Activated CD4-positive, alpha-beta memory T cell treated with anti-CD3 and anti-CD28 coated beads, Interleukin-2, amount 10 ng/mL, durations not matched to agents 7 days and 5 days (primary cell): Measurements from ENCODE around the gene EIF4ENIF1. TPM values are rescaled to one million over a fixed set of nuclear protein-coding genes. Genes with fewer than 3 reads are reported as not detected.
"Not testable (repeated sequence)": the region's sequence is repeated elsewhere in the genome, so short reads cannot be mapped to it uniquely, and the experiment has no call there.

Experiments
- CTCF ChIA-PET: fragments of 350-600 bp; sonication (Branson Sonifier 250); formaldehyde crosslinking; loops from one replicate; lab custom pipeline; 2021; ENCODE audit warnings: antibody characterized with exemption, inconsistent platforms; lab: Charles Lee
- POLR2A ChIA-PET: fragments of 350-600 bp; sonication (Branson Sonifier 250); formaldehyde crosslinking; loops from one replicate; lab custom pipeline; 2021; ENCODE audit warnings: antibody characterized with exemption; lab: Charles Lee
- DNase-seq: peaks from one replicate; pipeline ENCODE4 v3.0.0-alpha.2; 2020
- H3K27ac Mint-ChIP-seq: one replicate; pipeline ENCODE4 v1.8.0; 2021; ENCODE audit warnings: mild to moderate bottlenecking, mixed read lengths
- H3K27me3 Mint-ChIP-seq: one replicate; pipeline ENCODE4 v1.8.0; 2021; ENCODE audit warnings: mixed read lengths
- H3K36me3 Mint-ChIP-seq: one replicate; pipeline ENCODE4 v1.8.0; 2021; ENCODE audit warnings: low read depth, mixed read lengths
- H3K4me1 Mint-ChIP-seq: one replicate; pipeline ENCODE4 v1.8.0; 2021; ENCODE audit warnings: mixed read lengths
- H3K4me3 Mint-ChIP-seq: one replicate; pipeline ENCODE4 v1.8.0; 2021; ENCODE audit warnings: mild to moderate bottlenecking, mixed read lengths
- H3K9me3 Mint-ChIP-seq: one replicate; pipeline ENCODE4 v1.8.0; 2021; ENCODE audit warnings: mixed read lengths
- total RNA-seq, 2 experiments: library from RNA; stranded (reverse); gene quantifications; one replicate each; pipeline ENCODE4 v1.2.3, GENCODE V29; 2021

EIF4ENIF1 gene
- total RNA-seq, 2 experiments from 2014 or later, result 35.6 to 37.8 TPM

GRCh38 chr22:31504282-31504681, 14.6 kb upstream of the EIF4ENIF1 start:
- no peaks in the 10 kb centered on the region for H3K27me3 Mint-ChIP-seq
- H3K4me3 Mint-ChIP-seq, result no peak overlapping the region
- DNase-seq, result no peak
- H3K4me1 Mint-ChIP-seq, result peaks cover 39% of the 10 kb centered on the region
- peaks cover 58% of the 10 kb centered on the region for H3K36me3 Mint-ChIP-seq
- peaks cover 14% of the 10 kb centered on the region for H3K9me3 Mint-ChIP-seq
- ChIA-PET POLR2A (no interaction called here), CTCF (no interaction called here)
- no peak overlapping the region for H3K27ac Mint-ChIP-seq

GRCh38 chr22:31503211-31503964, 13.7 kb upstream of the EIF4ENIF1 start:
- ChIA-PET POLR2A (no interaction called here), CTCF (interaction anchor here (0.7 kb wide), 1 partner anchor 131 kb away, joined by 3 read pairs; no protein-coding TSS in a partner anchor)
- Mint-ChIP-seq H3K27ac (no peak overlapping the region), H3K9me3 (peaks cover 14% of the 10 kb centered on the region), H3K27me3 (no peaks in the 10 kb centered on the region), H3K4me3 (no peak overlapping the region), H3K36me3 (peaks cover 58% of the 10 kb centered on the region), H3K4me1 (peaks cover 45% of the 10 kb centered on the region)
- no peak for DNase-seq

GRCh38 chr22:31501738-31502137, 12.1 kb upstream of the EIF4ENIF1 start:
- Mint-ChIP-seq H3K27me3 (no peaks in the 10 kb centered on the region), H3K36me3 (peaks cover 56% of the 10 kb centered on the region), H3K4me3 (no peak overlapping the region), H3K27ac (no peak overlapping the region), H3K9me3 (peaks cover 5% of the 10 kb centered on the region), H3K4me1 (peaks cover 48% of the 10 kb centered on the region)
- POLR2A ChIA-PET, result no interaction called here
- DNase-seq, result no peak
- CTCF ChIA-PET, result no interaction called here

- peak overlapping the region; percentile 89 for H3K4me3 Mint-ChIP-seq
- H3K36me3 Mint-ChIP-seq, result peaks cover 29% of the 10 kb centered on the region
- DNase-seq, result no peak
- peaks cover 44% of the 10 kb centered on the region for H3K4me1 Mint-ChIP-seq
- peak overlapping the region; percentile 99 for H3K27ac Mint-ChIP-seq
- ChIA-PET POLR2A (interaction anchor here (1.0 to 2.0 kb wide), 2 partner anchors 9 to 40 kb away, joined by 6 to 9 read pairs; no protein-coding TSS in a partner anchor), CTCF (no interaction called here)
- H3K9me3 Mint-ChIP-seq, result no peaks in the 10 kb centered on the region
- H3K27me3 Mint-ChIP-seq, result no peaks in the 10 kb centered on the region
Measured at GRCh38 chr22:31497148-31497938, 7.7 kb upstream of the EIF4ENIF1 start.

- peaks cover 44% of the 10 kb centered on the region for H3K4me1 Mint-ChIP-seq
- H3K9me3 Mint-ChIP-seq, result no peaks in the 10 kb centered on the region
- H3K4me3 Mint-ChIP-seq, result peak overlapping the region; percentile 89
- H3K27ac Mint-ChIP-seq, result peak overlapping the region; percentile 99
- ChIA-PET CTCF (interaction anchor here (1.1 kb wide), 1 partner anchor 40 kb away, joined by 3 read pairs; no protein-coding TSS in a partner anchor), POLR2A (interaction anchor here (1.1 kb wide), 1 partner anchor 207 kb away, joined by 3 read pairs; no protein-coding TSS in a partner anchor)
- peaks cover 25% of the 10 kb centered on the region for H3K36me3 Mint-ChIP-seq
- DNase-seq, result peak; percentile 57
- no peaks in the 10 kb centered on the region for H3K27me3 Mint-ChIP-seq
Measured at GRCh38 chr22:31496735-31497146, 7.1 kb upstream of the EIF4ENIF1 start.

GRCh38 chr22:31496007-31496734, 6.5 kb upstream of the EIF4ENIF1 start, which contains the start of gene SFI1:
SFI1 (plus strand) TSS chr22:31496536; CDS start chr22:31508285, 11,749 bp downstream.
- POLR2A ChIA-PET, result interaction anchor here (0.7 to 1.1 kb wide), 7 partner anchors 9 to 527 kb away, joined by 3 to 5 read pairs (median 3); partner anchors contain the start of genes MORC2, PISD and TUG1
- Mint-ChIP-seq H3K27ac (peak within 1 kb of the TSS; percentile 99), H3K9me3 (no peaks in the 10 kb centered on the region), H3K27me3 (no peaks in the 10 kb centered on the region), H3K36me3 (peaks cover 24% of the 10 kb centered on the region), H3K4me1 (peaks cover 45% of the 10 kb centered on the region), H3K4me3 (peak within 1 kb of the TSS; percentile 89)
- DNase-seq, result peak; percentile 96
- CTCF ChIA-PET, result interaction anchor here (0.6 to 1.1 kb wide), 4 partner anchors 41 to 733 kb away, joined by 3 to 4 read pairs (median 3); no protein-coding TSS in a partner anchor

- H3K9me3 Mint-ChIP-seq, result no peaks in the 10 kb centered on the region
- ChIA-PET POLR2A (interaction anchor here (0.7 to 1.1 kb wide), 6 partner anchors 10 to 526 kb away, joined by 3 to 5 read pairs (median 3); partner anchors contain the start of genes MORC2, PISD and TUG1), CTCF (interaction anchor here (0.9 to 1.3 kb wide), 4 partner anchors 42 to 149 kb away, joined by 3 to 4 read pairs (median 3); partner anchors contain the start of gene PATZ1)
- DNase-seq, result no peak
- peaks cover 52% of the 10 kb centered on the region for H3K4me1 Mint-ChIP-seq
- no peaks in the 10 kb centered on the region for H3K27me3 Mint-ChIP-seq
- peaks cover 24% of the 10 kb centered on the region for H3K36me3 Mint-ChIP-seq
- peak overlapping the region; percentile 89 for H3K4me3 Mint-ChIP-seq
- peak overlapping the region; percentile 99 for H3K27ac Mint-ChIP-seq
Measured at GRCh38 chr22:31495343-31495742, 5.7 kb upstream of the EIF4ENIF1 start.

GRCh38 chr22:31493355-31493754, 3.7 kb upstream of the EIF4ENIF1 start:
- peak overlapping the region; percentile 48 for H3K4me3 Mint-ChIP-seq
- not testable (repeated sequence) for H3K27me3 Mint-ChIP-seq, H3K9me3 Mint-ChIP-seq, DNase-seq
- peaks cover 17% of the 10 kb centered on the region for H3K36me3 Mint-ChIP-seq
- H3K4me1 Mint-ChIP-seq, result peaks cover 46% of the 10 kb centered on the region
- ChIA-PET POLR2A (interaction anchor here (0.7 to 1.0 kb wide), 2 partner anchors 169 to 452 kb away, joined by 3 to 5 read pairs; partner anchors contain the start of gene PISD), CTCF (interaction anchor here (0.9 kb wide), 1 partner anchor 137 kb away, joined by 3 read pairs; no protein-coding TSS in a partner anchor)
- H3K27ac Mint-ChIP-seq, result peak overlapping the region; percentile 72

GRCh38 chr22:31492151-31492550, 2.5 kb upstream of the EIF4ENIF1 start:
- Mint-ChIP-seq H3K36me3 (peaks cover 18% of the 10 kb centered on the region), H3K27ac (peak overlapping the region; percentile 61), H3K4me1 (peaks cover 45% of the 10 kb centered on the region), H3K27me3 (no peaks in the 10 kb centered on the region), H3K4me3 (peak overlapping the region; percentile 27), H3K9me3 (no peaks in the 10 kb centered on the region)
- POLR2A ChIA-PET, result interaction anchor here (1.1 kb wide), 1 partner anchor 202 kb away, joined by 3 read pairs; no protein-coding TSS in a partner anchor
- no peak for DNase-seq
- CTCF ChIA-PET, result no interaction called here

- CTCF ChIA-PET, result no interaction called here
- Mint-ChIP-seq H3K27ac (peak overlapping the region; percentile 98), H3K9me3 (no peaks in the 10 kb centered on the region), H3K36me3 (peaks cover 22% of the 10 kb centered on the region), H3K27me3 (no peaks in the 10 kb centered on the region), H3K4me1 (peaks cover 48% of the 10 kb centered on the region), H3K4me3 (peak overlapping the region; percentile 86)
- no peak for DNase-seq
- POLR2A ChIA-PET, result interaction anchor here (0.5 to 1.7 kb wide), 8 partner anchors 11 to 201 kb away, joined by 3 to 11 read pairs (median 4); partner anchors contain the start of gene PISD
Measured at GRCh38 chr22:31491218-31491962, 1.7 kb upstream of the EIF4ENIF1 start.

GRCh38 chr22:31490496-31490925, 869 bp upstream of the EIF4ENIF1 start:
- Mint-ChIP-seq H3K27ac (peak overlapping the region; percentile 98), H3K9me3 (no peaks in the 10 kb centered on the region), H3K36me3 (peaks cover 24% of the 10 kb centered on the region), H3K4me3 (peak overlapping the region; percentile 86), H3K4me1 (peaks cover 43% of the 10 kb centered on the region), H3K27me3 (no peaks in the 10 kb centered on the region)
- POLR2A ChIA-PET, result interaction anchor here (0.8 to 1.7 kb wide), 7 partner anchors 10 to 172 kb away, joined by 3 to 11 read pairs (median 3); partner anchors contain the start of genes PATZ1 and PISD
- CTCF ChIA-PET, result interaction anchor here (0.6 kb wide), 1 partner anchor 78 kb away, joined by 4 read pairs; no protein-coding TSS in a partner anchor
- peak; percentile 67 for DNase-seq
